ENCODE measurements around the gene GLRA1.

Gene GLRA1

DNA sequence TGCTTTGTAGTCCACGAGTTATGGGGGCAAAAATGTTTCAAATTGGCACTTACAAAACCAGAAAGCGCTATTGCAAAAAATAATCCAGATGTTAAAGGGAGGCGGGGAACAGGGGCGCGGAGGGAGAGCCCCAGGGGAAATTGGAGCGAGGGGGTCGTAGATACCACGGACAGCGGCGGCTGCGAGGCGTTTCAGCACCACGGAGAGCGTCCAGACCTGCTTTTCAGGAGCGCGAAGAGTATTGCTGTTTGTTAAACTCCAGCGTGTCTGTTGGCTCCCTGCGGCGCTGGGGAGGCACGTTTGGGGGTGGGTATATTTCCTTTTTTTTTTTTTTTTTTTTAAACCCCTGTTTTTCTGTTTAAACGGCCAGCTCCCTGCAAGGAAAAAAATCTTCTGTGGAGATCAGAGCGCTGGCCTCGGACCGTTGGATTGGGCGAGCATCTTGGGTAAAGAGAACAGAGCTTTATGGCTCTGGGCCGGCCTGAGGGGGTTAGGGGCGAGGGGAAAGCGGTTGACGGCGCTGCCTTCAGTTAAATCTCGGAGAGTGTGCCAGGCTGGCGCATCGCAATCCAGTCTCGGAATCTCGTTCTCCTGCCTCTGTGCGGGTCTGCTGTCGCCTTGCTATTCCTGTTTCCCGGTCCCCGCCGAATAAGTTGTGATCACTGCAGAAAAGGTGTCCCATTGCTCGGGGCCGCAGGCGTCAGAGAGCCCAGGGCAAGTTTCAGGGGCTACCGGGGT, at the start of gene GLRA1:
Gene GLRA1 (minus strand): TSS at position 288 of the 738 bp plus-strand sequence. CDS start 302 bp downstream, outside the sequence.
- peak; percentile 0 for DNase-seq (ENCODE audit: low read depth)

DNA sequence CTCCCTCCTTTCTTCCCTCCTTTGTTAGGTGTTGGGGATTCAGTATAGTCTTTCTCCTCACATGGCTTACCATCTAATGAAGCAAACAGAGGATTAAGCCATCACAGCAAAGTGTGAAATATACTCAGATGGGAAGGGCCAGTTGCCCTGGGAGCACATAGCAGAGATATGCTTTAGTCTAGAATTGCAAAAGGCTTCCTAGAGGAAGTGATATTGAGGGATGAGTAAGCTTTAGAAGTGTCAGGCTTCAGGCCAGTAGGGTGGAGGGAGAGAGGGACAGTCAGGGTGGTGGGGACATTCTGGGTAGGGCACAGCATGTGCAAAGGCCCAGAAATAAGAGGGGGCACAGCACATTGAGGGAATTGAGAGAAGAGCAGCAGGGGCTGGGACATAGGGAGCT, 46.2 kb upstream of the GLRA1 start:
- no peak for DNase-seq (ENCODE audit: low read depth)

DNA sequence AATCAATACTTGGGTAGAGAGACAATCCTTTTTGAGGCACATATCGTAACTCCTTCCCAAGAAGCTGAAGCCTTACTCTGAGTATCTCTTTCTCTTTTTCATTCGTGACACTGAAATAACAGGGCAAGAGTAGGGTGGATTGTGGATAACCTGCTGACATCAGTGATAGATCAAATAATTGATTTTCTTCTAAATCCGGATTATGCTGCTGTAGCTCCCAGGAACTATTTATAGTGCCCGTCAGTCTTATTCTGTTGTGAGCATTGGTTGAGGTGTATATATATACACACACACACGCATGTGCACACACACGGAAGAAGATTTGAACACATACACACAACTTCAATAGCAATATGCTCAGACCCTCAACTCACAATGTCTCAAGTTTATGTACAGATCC, 43.2 kb upstream of the GLRA1 start:
- no peak for DNase-seq (ENCODE audit: low read depth)

DNA sequence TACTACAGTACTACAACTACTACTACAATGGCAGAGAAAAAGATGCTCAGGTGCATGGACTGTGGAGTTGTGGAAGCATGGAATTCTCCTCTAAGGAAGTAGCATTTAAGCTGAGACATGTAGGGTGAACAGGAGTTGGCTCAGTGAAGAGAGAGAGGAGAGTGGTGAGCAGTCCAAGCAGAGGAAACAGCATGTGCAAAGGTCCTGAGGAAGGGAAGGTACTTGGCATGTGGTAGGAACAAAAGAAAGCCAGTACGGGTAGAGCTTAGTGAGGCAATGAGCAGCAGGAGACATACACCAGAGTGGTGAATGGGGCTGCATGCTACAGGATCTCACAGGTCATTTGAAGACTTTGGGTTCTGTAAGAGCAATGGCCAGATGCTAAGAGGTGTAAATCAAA, 41.4 kb upstream of the GLRA1 start:
- no peak for DNase-seq (ENCODE audit: low read depth)

DNA sequence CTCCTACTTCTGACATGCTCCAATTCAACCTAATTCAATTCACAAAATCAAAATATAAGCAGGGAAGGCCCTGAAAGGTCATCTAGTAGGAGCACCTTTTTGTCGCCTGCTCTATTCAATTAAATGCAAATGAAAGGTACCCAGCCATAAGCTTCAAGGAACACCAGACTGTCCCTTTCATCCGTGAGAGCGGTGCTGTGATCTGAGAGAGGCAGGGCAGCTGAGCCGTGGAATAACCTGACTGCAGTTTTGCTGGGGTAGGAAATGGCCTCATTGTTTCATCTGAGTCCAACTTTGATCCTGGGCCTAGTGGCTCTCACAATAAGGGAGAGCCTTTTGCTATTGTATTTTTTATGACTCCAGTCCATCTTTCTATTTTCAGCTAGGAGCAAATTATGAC, 39.8 kb upstream of the GLRA1 start:
- DNase-seq (ENCODE audit: low read depth), result no peak

DNA sequence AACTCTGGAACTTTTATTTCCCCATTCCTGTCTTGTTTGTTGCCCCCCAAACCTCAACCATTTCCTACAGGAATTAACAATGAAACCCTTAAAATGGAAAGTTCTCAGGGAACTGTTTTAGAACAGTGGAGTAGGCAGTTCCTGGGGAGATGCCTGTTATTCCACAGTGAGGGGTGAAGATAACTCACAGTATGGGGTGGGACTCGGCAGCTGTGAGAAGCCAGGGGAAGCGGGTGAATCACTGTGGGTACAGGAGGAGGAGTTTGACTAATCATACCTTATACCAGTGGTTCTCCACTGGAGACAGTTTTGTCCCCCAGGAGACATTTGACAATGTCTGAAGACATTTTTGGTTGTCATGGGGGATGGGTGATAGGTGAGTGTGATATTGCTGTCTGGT, 36.9 kb upstream of the GLRA1 start:
- DNase-seq (ENCODE audit: low read depth), result no peak

DNA sequence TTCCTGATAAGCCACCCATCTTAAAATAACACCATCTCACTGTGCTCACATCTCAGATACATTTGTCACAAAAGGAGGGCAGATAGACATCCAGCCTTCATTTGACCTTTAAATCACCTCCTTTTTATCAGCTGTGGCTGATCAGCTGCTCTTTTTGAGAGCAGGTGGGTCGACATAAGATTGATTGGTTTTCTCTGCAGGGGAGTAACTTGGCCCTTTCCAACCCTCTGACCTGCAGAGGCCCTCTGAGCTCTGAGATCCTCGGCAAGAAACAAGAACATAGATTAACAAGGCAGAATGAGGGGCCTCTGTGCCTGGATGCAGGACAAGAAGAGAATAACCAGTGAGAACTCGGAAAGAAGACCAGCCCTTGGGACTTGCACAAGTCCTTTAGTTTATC, 33.5 kb upstream of the GLRA1 start:
- DNase-seq (ENCODE audit: low read depth), result no peak

DNA sequence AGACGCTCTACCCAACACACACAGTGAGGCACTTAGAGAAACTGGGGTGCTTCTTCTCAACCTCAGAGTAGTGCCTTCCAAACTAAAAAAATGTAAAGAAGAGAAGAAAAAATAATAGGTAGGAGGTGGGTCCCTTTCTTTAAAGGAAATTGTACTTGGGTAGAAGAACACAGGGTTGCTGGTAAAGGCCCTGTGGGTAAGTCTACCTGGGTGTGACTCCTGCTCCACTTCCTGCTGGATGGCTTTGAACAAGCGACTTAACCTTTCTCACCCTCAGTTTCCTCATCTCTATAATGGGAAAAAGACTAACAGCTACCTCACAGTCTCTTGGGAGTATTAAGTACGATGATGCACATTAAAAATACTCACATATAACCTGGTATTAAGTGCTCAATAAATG, 32.1 kb upstream of the GLRA1 start:
- DNase-seq (ENCODE audit: low read depth), result no peak

DNA sequence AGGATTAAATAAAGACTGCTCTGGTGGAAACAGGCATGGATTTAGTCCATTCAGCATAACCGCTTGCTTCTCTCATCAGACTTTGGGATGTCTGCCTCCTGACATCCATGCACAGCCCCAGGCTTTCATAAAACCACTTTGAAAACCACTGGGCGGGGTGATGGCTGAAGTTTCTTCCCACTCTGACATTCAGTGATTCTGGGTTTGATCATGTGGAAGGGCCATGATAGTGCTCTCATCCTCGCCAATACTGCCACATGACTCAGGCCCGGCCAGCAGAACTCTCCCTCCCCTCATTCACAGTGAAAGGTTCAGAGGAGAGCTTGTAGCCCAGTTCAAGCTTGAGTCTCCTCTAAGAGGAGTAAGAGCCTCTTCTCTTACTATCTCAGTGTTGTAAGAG, 29.6 kb upstream of the GLRA1 start:
- DNase-seq (ENCODE audit: low read depth), result no peak

DNA sequence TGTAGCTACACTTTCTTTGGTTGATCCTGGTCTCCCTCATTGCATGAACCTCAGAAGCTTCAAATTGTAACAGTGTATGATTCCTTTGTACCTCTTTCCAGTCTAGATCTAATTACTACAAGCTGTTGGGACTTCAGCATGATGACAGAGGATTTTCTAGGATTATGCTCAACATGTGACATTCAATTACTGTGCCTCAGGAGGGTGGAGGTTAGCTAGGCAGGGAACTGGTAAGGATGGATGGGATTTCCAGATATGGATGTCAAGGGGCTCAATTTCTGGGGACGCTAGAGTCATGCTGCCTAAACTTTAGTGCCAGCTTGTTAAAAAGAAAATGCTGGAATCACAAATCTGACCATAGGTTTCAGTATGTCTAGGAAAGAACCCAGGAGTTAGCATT, 29.2 kb upstream of the GLRA1 start:
- DNase-seq (ENCODE audit: low read depth), result no peak

DNA sequence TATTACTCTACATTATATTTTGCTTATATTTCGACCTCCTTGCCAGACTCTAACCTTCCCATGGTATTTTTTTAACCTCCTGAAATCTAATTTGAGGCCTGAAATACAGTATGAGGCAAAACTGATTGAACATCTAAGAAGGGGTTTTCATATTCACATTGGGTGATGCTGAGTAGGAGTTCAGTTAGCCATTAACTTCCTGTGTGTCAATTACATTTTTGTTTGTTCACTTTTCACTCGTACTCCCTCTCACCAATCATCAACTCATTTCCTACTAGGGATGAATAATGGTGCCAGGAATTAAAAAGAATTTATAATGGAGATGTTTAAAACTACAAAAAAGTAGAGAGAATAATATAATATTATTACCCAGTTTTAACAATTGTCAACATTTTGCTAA, 27.6 kb upstream of the GLRA1 start:
- DNase-seq (ENCODE audit: low read depth), result no peak

DNA sequence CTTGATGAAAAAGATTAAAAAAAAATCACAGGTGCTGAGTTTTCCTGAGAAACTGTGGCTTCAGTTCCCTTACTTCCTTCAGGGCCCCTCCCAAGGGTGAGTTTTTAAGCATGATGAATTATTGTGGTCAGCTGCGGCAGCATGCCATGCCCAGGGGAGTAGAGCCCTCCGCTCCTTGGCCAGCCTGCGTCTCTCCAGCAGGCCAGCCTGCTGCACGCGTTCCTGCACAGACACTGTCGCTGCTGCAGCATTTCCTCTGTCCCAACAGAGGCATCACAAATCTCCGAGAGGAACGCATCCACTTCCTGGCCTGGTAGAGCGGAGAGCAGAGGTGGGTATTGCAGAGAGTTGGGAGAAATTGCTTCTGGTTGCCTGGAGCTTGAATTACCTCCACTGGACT, 26.1 kb upstream of the GLRA1 start:
- no peak for DNase-seq (ENCODE audit: low read depth)

DNA sequence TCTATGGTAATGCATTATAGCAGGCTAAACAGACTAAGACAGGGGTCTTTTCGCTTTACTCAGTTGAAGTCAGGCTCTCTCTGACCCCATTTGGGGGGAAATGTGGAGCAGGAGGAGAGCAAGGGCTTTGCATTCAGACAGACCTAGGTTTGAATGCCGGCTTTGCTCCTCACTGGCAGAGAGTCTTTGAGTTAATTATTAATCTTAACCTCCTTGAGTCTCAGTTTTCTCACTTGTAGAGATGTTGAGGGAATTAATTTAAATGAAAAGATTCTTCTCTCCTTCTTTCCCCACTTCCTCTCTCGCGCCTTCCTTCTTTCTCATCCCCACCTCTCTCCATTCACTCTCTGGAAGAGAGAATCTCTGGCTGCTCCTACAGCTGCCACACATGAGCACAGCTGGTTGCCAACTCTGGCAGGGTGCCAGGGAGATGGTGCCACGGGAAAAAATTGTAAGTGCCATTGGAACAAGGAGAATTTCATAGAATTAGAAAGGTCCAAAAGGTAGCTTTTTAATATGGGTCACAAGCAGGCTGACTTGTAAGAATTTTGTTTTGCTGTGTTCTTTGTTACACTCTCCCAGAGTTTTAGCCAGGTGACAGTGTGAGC, 25.2 kb upstream of the GLRA1 start:
- DNase-seq (ENCODE audit: low read depth), result no peak

DNA sequence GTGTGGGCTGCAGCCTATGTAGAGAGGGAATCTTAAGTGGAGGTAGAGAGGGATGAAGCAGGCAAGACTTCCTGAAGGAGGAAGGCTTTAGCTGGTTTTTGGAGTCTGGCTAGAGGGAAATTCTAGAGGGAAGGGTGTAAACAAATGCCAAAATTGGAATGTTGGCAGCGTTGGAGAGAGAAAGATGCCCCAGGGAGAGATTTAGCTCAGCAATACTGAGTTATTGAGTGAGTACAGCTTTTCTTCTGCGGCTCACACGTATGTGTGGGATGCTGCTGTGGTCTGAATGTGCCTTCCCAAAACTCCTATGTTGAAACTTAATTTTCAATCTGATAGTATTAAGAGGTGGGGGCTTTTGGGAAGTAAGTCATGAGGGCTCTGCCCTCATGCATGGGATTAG, 24.5 kb upstream of the GLRA1 start:
- DNase-seq (ENCODE audit: low read depth), result no peak

DNA sequence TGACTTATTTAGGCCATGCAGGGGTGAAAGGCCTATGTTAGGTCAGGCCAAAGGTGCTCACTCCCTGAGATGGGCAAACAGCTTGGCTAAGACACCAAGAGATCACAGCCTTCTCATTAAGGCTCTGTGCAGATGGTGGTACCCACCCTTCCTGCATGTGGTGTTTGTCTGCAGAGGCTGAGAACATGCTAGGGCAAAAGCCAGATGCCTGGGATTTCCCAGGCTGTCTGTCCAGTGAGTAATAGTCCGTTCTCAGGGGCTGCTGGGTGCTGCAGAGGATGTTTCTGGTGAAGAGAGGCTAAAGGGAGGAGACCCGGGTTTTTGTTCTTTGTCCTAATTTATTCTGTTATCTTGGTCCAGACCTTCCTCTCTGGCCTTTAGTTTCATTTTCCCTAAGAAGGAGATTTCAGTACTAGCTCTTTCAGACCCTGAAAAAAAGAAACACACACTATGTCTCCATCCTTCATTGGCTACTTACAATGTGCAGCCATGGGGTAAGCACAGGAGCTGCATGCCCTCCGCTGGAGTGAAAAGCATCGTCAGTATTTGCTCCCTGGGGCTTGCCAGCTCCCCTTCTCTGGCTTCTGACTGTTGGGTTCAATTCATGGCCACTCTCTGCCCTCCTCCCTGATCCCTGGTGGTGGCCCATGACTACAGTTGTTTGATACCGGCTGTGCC, 23.4 kb upstream of the GLRA1 start:
- DNase-seq (ENCODE audit: low read depth), result no peak

DNA sequence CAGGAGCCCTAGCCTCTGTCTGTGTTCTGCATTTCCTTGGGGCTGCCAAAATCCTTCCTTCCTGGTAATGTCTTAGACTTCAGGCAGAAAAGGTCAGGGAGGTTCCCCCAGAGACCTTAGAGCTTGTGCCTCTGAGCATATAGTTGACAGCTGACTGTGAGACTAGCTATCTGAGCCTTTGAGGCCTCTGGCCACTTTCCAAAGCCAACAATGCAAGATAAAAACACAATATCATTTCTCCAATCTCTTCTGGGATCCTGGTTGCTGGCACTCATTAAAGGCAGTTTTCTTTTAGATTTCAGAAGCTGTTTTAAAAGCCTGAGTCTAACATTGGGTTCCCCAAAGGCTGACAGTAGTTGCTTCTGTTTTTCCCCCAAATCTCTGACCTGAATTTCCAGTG, 13.2 kb upstream of the GLRA1 start:
- DNase-seq (ENCODE audit: low read depth), result no peak

DNA sequence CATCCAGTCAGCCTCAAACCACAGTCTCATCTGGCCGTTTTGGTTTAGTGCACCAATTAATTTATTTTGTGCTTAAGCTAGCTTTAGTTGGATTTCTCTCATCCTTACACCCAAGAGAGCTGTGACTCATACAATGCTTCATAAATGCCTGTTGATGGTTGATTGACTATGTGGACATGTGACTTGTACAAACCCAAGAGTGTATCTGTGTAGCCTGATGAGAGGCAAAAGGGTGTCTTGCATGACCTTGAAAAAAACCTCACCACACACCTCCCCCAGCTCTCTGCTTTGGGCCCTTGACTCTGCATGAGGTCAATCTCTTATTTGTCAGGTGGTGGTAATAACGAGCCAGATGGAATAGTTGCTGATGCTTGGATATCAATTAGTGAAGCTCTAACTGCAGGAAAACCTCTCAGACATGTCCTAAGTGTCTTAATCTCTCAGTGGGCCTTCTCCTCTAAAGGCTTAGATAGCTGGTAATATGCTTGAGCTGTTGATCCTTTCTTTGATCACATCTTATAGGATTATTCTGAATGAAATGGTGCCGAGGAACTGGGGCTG, 10.6 kb upstream of the GLRA1 start:
- DNase-seq (ENCODE audit: low read depth), result no peak

DNA sequence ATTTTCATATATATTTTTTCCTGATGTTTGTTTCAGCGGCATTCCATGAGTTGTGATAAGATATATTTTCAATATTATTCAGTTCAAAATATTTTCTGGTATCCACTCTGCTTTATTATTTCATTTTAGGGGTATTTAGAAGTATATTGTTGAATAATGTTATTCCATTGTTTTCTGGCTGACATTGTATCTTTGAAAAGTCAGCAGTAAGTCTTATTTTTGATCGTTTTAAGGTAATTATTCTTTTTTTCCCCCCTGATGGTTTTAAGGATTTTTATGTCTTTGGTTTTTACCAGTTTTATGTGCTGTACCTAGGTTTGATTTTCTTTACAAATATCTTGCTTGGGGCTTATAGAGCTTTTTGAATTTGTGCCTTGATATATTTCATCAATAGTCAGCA, 6.6 kb upstream of the GLRA1 start:
- DNase-seq (ENCODE audit: low read depth), result no peak

DNA sequence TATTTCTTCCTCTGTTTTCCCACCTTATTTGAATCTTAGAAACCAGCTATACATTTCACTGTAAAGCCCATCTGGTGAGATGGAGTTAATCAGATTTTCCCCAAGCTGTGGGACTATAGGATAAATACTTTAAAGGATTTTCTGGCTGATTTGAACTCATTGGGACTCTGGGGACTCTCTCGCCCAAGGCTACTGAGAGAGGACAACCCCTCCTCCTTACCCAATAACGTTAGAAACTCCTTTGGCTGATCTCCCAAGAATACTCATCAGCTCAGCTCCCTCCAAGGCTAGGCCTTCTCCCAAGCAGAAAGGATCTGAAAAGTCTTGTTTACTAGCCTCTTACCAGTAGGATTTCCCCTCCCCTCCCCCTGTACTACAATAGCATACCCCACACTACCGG, 1.5 kb upstream of the GLRA1 start:
- DNase-seq (ENCODE audit: low read depth), result no peak

DNA sequence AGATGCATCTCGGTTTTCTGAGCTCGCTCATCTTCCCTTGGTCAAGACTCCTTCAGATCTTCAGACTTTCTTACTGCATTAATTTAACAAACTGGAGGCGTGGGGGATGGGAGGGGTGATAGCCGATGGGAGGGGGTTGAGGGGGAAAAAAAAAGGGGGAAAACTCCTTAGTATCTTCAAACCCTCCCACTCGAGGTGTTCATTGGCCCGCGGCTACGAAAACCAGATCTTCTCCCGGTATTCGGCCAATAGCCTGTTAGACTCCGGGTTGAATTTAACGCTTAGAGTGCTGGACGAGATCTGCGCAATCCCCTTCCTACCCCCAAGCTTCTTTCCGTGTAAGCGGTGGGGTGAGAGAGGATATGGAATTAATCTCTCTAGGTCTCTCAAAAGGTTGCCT, 689 bp upstream of the GLRA1 start:
- DNase-seq (ENCODE audit: low read depth), result no peak

DNA sequence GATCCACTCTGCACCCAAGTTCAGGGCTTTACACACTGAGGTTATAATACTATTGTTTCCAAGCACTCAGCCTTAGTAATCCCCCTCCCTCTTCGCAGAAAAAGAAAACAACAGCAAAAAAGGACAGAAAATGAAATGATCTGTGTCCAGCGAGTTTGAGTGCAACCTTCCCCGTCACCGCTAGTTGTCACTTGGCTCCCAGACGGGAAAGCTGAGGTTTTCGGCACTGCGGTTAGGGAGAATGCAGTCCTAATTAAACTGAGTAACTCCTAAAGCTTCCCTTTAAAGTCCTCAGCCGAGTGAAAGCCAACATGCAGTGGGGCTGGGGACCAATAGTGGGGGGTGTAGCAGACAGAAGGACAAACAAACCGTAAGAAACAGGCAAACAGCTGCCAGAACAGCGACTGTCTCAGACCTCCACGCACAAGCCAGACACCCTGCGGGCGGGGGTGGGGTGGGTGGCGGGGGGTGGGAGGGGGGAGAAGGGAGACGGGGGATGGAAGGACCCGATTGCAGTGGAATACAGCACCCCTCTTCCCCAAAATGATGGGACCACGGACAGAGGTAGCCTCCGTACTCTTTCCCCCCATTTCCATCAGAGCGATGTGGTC, 680 bp downstream of the GLRA1 start:
- DNase-seq (ENCODE audit: low read depth), result no peak

DNA sequence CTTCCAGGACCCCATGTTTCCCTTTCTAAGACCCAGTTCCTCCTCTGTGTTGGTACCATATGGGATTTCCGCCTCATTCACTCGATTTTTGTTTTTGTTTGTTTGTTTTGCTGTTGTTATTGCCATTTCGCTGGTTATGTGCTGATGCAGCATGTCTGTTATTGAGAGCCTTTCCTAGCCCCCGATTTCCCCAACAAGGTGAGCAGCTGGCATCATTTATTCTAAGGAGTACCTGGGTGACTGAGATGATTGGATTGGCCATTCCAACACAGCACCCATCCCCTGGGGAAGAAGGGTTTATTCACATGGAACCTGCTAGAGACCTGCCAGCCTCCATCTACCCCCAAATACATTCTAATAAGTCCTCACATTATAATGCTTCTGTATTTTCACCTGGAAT, 2.7 kb downstream of the GLRA1 start:
- no peak for DNase-seq (ENCODE audit: low read depth)

DNA sequence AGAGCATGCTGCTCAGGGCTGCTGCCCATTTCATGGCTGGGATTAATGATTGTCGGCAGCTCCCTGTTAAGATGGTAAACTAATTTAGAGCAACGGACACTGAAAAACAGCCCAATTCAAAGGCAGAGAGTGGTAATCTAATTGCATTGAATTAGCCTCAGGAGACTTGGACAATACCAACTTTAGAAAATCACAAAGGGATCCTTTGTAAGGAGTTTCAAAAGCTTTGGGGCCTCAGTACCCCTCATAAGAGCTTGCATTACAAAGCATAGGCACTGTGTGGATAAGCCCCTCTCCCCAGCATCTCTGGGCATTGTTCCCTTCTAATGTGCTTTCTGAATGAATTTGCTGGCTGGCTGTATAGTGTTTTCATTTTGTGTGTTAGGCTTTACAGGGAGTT, 6.7 kb downstream of the GLRA1 start:
- no peak for DNase-seq (ENCODE audit: low read depth)

All from activated gamma-delta T cell treated with anti-CD3 and anti-CD28 coated beads, Interleukin-2, amount 50 U/mL, for 16 hours (primary cell).